ENCODE data around the gene TAP1.

The TAP1 gene

GRCh38 chr6:32865724-32866443 is 12.4 kb upstream of the TAP1 start:
- no peak for DNase-seq (ENCODE audit: low read depth, low spot score)

- DNase-seq (ENCODE audit: low read depth, low spot score): no peak
These were observed 9.2 kb upstream of the TAP1 start for GRCh38 chr6:32862725-32863124.

GRCh38 chr6:32860674-32861073 is 7.2 kb upstream of the TAP1 start:
- DNase-seq (ENCODE audit: low read depth, low spot score): no peak

GRCh38 chr6:32858194-32858593 is 4.7 kb upstream of the TAP1 start:
- no peak for DNase-seq (ENCODE audit: low read depth, low spot score)

GRCh38 chr6:32857156-32857891 is 3.8 kb upstream of the TAP1 start:
- DNase-seq (ENCODE audit: low read depth, low spot score): no peak

- DNase-seq (ENCODE audit: low read depth, low spot score): no peak
These were observed 2.1 kb upstream of the TAP1 start for GRCh38 chr6:32855467-32856174.

- DNase-seq (ENCODE audit: low read depth, low spot score): no peak
These were observed 1.1 kb upstream of the TAP1 start for GRCh38 chr6:32854376-32855178.

GRCh38 chr6:32852844-32853540 is 512 bp downstream of the TAP1 start:
- DNase-seq (ENCODE audit: low read depth, low spot score): no peak

- no peak for DNase-seq (ENCODE audit: low read depth, low spot score)
These were observed 1.3 kb downstream of the TAP1 start for GRCh38 chr6:32852018-32852843.

- no peak for DNase-seq (ENCODE audit: low read depth, low spot score)
These were observed 2.5 kb downstream of the TAP1 start for GRCh38 chr6:32851025-32851424.

GRCh38 chr6:32849126-32849525 is 4.4 kb downstream of the TAP1 start:
- no peak for DNase-seq (ENCODE audit: low read depth, low spot score)

GRCh38 chr6:32847795-32848194 is 5.7 kb downstream of the TAP1 start:
- DNase-seq (ENCODE audit: low read depth, low spot score): no peak

GRCh38 chr6:32847004-32847403 is 6.5 kb downstream of the TAP1 start:
- no peak for DNase-seq (ENCODE audit: low read depth, low spot score)

- no peak for DNase-seq (ENCODE audit: low read depth, low spot score)
These were observed 8.1 kb downstream of the TAP1 start for GRCh38 chr6:32845384-32845884.

GRCh38 chr6:32844839-32845383 is 8.6 kb downstream of the TAP1 start:
- no peak for DNase-seq (ENCODE audit: low read depth, low spot score)

GRCh38 chr6:32843979-32844838 is 9.3 kb downstream of the TAP1 start, which contains the start of gene PSMB8:
Gene PSMB8 (minus strand): TSS chr6:32844047. CDS start chr6:32843996, 51 bp downstream.
- DNase-seq (ENCODE audit: low read depth, low spot score): no peak

GRCh38 chr6:32843331-32843978 is 10.0 kb downstream of the TAP1 start:
- no peak for DNase-seq (ENCODE audit: low read depth, low spot score)

- no peak for DNase-seq (ENCODE audit: low read depth, low spot score)
These were observed 10.8 kb downstream of the TAP1 start for GRCh38 chr6:32842690-32843089.

Data from iPS DF 19.7 (cell line).